Loucy (cell line): ENCODE results near the gene VPREB1.

Source experiments
- H2AFZ ChIP-seq: fragments of 200-600 bp; sonication (generic); 2 replicates; pipeline ENCODE4 v1.6.0; 2016; ENCODE audit warnings: antibody characterized with exemption, mild to moderate bottlenecking, low read length, moderate library complexity
- H3F3A ChIP-seq: fragments of 200-600 bp; 2 replicates; pipeline ENCODE4 v1.6.0; 2016; ENCODE audit warnings: antibody characterized with exemption, low read depth, mild to moderate bottlenecking
- H3K27me3 ChIP-seq: fragments of 200-600 bp; sonication (generic); 2 replicates; pipeline ENCODE4 v1.6.1; 2014; ENCODE audit warnings: low read length, mild to moderate bottlenecking; ENCODE audit not compliant: insufficient read depth, poor library complexity, severe bottlenecking
- H3K36me3 ChIP-seq: fragments of 200-600 bp; sonication (generic); 2 replicates; pipeline ENCODE4 v1.6.1; 2016; ENCODE audit warnings: low read length; ENCODE audit not compliant: insufficient read depth
- H3K4me1 ChIP-seq: fragments of 200-600 bp; sonication (generic); 2 replicates; pipeline ENCODE4 v1.5.1; 2014; ENCODE audit warnings: low read length, mild to moderate bottlenecking; ENCODE audit not compliant: insufficient read depth, poor library complexity, severe bottlenecking
- H3K4me2 ChIP-seq: fragments of 200-600 bp; sonication (generic); 2 replicates; pipeline ENCODE4 v1.6.0; 2014; ENCODE audit warnings: antibody characterized with exemption, low read length, low read depth, mild to moderate bottlenecking; ENCODE audit not compliant: poor library complexity, severe bottlenecking
- H3K4me3 ChIP-seq: fragments of 200-600 bp; sonication (generic); 2 replicates; pipeline ENCODE4 v1.5.1; 2014; ENCODE audit warnings: low read length, mild to moderate bottlenecking, mixed read lengths; ENCODE audit not compliant: poor library complexity, severe bottlenecking
- H3K79me2 ChIP-seq: fragments of 200-600 bp; sonication (generic); 2 replicates; pipeline ENCODE4 v1.6.1; 2014; ENCODE audit warnings: low read length; ENCODE audit not compliant: insufficient read depth
- H3K9ac ChIP-seq: fragments of 200-600 bp; sonication (generic); 2 replicates; pipeline ENCODE4 v1.6.0; 2014; ENCODE audit warnings: mild to moderate bottlenecking, low read depth, low read length, moderate library complexity; ENCODE audit not compliant: poor library complexity, severe bottlenecking
- H3K9me2 ChIP-seq: fragments of 200-600 bp; sonication (generic); replicated peaks from 2 replicates; pipeline ENCODE4 v1.6.1; 2016; ENCODE audit warnings: low read depth, low read length, mixed read lengths
- H3K9me3 ChIP-seq: fragments of 200-600 bp; sonication (generic); 2 replicates; pipeline ENCODE4 v1.6.1; 2014; ENCODE audit warnings: mild to moderate bottlenecking, antibody characterized with exemption, low read length, low read depth; ENCODE audit not compliant: insufficient read depth
- H4K20me1 ChIP-seq: fragments of 200-600 bp; sonication (generic); 2 replicates; pipeline ENCODE4 v1.6.0; 2014; ENCODE audit warnings: antibody characterized with exemption, low read length, mild to moderate bottlenecking; ENCODE audit not compliant: insufficient read depth, poor library complexity, severe bottlenecking
- EZH2phosphoT487 ChIP-seq: fragments of 200-600 bp; IDR thresholded peaks from 2 replicates; pipeline ENCODE4 v1.6.1; 2018; ENCODE audit warnings: antibody characterized with exemption, mild to moderate bottlenecking, moderate library complexity, borderline replicate concordance
- TF ChIP-seq, protein P1 (sequence below): fragments of 200-600 bp; sonication (generic); conservative IDR thresholded peaks from 2 replicates; pipeline ENCODE4 v1.5.1; 2014; ENCODE audit warnings: mild to moderate bottlenecking, antibody characterized with exemption, low read length

Gene VPREB1

DNA sequence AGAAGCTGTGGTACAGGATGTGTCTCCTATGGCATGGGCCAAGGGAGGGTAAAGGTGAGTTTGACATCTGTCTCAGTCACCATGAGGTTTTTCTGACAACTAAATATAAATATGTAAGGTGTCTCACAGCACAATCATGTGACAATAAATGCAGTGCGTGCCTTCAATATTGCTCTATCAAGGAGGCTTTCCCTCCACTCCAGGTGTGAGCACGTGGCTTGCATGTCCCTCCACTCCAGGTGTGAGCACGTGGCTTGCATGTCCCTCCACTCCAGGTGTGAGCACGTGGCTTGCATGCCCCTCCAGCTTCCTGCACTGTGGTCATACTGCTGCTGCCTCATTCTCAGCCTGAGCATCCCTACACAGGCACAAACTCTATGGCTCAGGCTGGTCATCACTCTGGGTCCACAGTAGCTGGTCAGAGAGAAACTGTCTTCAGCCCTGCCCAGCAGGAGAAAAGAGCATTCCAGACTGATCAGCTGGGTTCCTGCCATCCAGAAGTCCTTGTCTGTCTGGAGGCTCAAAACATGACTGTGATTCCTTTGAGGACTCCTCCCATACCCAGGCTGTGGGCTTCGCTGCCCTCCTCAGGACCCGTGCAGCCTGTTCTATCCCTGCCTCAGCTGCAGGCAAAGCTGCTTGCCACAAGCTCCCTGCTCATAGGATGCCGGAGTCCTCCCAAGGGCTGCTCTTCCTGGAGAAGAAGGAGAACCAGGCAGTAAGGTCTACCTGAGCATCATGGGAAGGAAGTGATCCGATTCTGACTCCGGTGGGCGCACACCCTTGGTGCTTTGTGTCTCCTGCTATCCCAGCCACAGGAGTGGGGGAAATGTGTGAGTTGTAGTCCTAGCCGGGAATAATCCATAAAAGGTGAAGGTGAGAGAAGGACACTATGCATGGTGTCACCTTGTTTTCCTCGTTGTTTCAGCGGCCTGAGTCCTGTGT is 33.4 kb upstream of the VPREB1 start:
- Histone ChIP-seq H3K9ac (no peak overlapping the region), H3K9me2 (no peaks in the 10 kb centered on the region), H3K27me3 (no peaks in the 10 kb centered on the region), H4K20me1 (no peaks in the 10 kb centered on the region), H3K36me3 (no peaks in the 10 kb centered on the region), H3K4me1 (peaks cover 39% of the 10 kb centered on the region), H3F3A (no peaks in the 10 kb centered on the region), H3K4me2 (peak overlapping the region; percentile 10), H3K9me3 (no peaks in the 10 kb centered on the region), H3K79me2 (no peaks in the 10 kb centered on the region), H3K4me3 (no peak overlapping the region), H2AFZ (no peak overlapping the region)
- TF ChIP-seq, protein P1, sequence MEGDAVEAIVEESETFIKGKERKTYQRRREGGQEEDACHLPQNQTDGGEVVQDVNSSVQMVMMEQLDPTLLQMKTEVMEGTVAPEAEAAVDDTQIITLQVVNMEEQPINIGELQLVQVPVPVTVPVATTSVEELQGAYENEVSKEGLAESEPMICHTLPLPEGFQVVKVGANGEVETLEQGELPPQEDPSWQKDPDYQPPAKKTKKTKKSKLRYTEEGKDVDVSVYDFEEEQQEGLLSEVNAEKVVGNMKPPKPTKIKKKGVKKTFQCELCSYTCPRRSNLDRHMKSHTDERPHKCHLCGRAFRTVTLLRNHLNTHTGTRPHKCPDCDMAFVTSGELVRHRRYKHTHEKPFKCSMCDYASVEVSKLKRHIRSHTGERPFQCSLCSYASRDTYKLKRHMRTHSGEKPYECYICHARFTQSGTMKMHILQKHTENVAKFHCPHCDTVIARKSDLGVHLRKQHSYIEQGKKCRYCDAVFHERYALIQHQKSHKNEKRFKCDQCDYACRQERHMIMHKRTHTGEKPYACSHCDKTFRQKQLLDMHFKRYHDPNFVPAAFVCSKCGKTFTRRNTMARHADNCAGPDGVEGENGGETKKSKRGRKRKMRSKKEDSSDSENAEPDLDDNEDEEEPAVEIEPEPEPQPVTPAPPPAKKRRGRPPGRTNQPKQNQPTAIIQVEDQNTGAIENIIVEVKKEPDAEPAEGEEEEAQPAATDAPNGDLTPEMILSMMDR = no peak
- TF ChIP-seq EZH2phosphoT487 = no peak

DNA sequence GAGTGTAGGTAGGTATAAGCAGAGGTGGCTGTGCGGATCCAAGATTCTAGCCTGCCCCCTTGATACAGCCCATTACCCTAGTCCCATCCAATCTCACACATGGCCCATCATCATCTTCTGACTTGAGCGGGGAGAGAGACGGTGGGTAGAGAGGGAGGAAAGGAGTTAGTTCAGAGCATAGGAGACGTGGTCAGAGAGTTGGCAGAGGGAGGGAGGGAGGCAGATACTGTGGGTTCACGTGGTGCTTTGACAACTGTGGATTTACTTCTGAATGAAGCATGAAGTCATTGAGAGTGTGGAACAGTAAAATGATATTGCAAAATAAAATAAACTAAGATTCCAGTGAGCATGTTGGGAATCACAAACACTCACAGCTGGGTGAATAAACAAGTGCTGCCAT is 31.4 kb upstream of the VPREB1 start:
- Histone ChIP-seq H3K9me2 (no peaks in the 10 kb centered on the region), H3K79me2 (no peaks in the 10 kb centered on the region), H3K4me1 (peaks cover 33% of the 10 kb centered on the region), H3K9me3 (no peaks in the 10 kb centered on the region), H3K4me3 (no peak overlapping the region), H3F3A (no peaks in the 10 kb centered on the region), H3K9ac (no peak overlapping the region), H2AFZ (no peak overlapping the region), H3K27me3 (no peaks in the 10 kb centered on the region), H3K4me2 (no peak overlapping the region), H4K20me1 (no peaks in the 10 kb centered on the region), H3K36me3 (no peaks in the 10 kb centered on the region)
- TF ChIP-seq, protein P1 = no peak
- no peak for TF ChIP-seq EZH2phosphoT487

DNA sequence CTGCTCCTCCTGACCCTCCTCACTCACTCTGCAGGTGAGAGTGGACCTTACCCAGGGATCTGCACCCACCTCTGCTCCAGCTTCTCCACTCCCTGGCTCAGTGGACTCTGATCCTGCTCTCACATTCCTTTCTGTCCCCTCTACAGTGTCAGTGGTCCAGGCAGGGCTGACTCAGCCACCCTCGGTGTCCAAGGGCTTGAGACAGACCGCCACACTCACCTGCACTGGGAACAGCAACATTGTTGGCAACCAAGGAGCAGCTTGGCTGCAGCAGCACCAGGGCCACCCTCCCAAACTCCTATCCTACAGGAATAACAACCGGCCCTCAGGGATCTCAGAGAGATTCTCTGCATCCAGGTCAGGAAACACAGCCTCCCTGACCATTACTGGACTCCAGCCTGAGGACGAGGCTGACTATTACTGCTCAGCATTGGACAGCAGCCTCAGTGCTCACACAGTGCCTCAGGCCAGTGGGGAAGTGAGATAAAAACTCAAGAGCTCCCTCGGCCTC is 29.7 kb upstream of the VPREB1 start:
- H3K9me3 ChIP-seq = no peaks in the 10 kb centered on the region
- H3K4me2 ChIP-seq = no peak overlapping the region
- no peaks in the 10 kb centered on the region for H3F3A ChIP-seq
- no peak overlapping the region for H3K4me3 ChIP-seq
- H3K36me3 ChIP-seq = no peaks in the 10 kb centered on the region
- H3K27me3 ChIP-seq = no peaks in the 10 kb centered on the region
- H3K9me2 ChIP-seq = no peaks in the 10 kb centered on the region
- peak overlapping the region; percentile 49; the same call in 1 of the 2 replicates for H2AFZ ChIP-seq
- H3K79me2 ChIP-seq = no peaks in the 10 kb centered on the region
- peaks cover 22% of the 10 kb centered on the region for H3K4me1 ChIP-seq
- no peaks in the 10 kb centered on the region for H4K20me1 ChIP-seq
- no peak overlapping the region for H3K9ac ChIP-seq
- TF ChIP-seq EZH2phosphoT487 = no peak
- TF ChIP-seq, protein P1 = no peak
